ENCODE data around the gene NOL6.

The NOL6 gene

DNA sequence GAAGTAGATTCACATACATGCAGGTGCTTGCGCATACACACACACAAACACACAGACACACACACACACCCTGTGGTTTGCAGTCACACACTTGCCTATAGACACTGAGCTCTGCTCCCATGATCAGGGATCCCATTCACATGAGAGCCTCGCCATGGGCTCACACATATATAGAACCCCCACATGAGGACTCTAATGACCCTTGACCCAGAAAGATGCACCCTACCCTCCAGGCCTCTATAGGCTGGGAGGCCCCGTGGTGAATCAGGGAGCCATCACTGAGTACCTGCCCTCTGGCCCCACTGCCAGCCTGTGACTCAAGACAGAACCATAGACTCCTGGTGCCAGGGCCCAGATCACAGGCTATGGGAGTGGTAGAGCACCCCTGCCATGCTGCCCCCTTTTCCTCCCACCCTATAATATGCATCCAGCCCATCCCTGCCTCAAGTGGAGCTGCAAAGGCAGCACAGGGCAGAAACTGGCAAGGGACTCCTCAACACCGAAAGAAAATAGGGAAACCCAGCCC lies 23.0 kb downstream of the NOL6 start:
- no peak for DNase-seq (ENCODE audit: low read depth in 2 of 2)

DNA sequence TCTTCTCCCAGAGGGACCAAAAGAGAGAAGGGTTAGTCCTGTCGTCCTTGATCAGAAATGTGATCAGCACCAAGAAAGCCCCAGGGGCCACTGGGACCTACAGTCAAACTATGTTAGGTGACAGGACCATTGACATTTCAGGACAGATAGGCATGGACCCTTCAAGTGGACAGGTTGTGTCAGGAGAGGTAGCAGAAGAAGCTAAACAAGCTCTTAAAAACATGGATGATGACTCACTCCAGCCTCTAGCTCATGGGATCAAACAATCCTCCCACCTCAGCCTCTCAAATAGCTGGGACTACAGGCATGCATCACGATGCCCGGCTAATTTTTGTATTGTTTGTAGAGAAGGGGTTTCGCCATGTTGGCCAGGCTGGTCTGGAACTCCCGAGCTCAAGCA lies 24.0 kb downstream of the NOL6 start:
- no peak for DNase-seq (ENCODE audit: low read depth in 2 of 2)

DNA sequence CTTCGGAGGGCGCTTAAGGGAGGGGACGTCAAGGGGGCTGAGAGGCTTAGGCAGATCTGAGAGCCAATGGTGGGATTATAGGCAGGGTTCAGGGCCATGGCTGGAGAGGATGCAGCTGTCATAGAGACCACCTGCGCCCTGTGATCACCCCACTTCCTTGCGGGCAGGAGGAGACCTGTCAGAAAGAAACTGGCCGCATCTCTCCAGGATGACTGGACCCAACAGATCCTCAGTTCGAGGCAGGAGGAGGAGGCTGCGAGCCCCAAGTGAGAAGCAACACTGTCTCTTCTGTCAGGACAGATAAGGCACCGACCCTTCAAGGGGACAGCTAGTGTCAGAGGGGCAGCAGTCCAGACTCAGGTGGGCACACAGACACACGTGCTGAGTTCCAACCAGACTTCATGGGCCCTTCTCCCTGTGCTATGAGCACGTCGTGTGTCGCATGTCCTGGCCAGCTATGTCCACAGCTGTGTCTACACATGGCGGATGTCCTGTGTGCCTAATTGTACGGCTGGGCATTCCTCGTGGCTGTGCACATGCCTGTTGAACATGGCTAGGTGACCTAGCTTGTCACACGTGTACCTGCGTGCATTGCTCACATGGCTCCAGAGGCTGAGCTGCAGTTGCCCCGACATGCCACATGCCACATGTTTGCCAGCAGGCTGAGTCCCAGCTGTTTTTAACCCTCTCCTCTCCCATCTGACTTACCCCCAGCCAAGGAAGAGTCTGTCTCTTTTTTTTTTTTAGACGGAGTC lies 25.7 kb downstream of the NOL6 start:
- DNase-seq (ENCODE audit: low read depth in 2 of 2) = no peak

DNA sequence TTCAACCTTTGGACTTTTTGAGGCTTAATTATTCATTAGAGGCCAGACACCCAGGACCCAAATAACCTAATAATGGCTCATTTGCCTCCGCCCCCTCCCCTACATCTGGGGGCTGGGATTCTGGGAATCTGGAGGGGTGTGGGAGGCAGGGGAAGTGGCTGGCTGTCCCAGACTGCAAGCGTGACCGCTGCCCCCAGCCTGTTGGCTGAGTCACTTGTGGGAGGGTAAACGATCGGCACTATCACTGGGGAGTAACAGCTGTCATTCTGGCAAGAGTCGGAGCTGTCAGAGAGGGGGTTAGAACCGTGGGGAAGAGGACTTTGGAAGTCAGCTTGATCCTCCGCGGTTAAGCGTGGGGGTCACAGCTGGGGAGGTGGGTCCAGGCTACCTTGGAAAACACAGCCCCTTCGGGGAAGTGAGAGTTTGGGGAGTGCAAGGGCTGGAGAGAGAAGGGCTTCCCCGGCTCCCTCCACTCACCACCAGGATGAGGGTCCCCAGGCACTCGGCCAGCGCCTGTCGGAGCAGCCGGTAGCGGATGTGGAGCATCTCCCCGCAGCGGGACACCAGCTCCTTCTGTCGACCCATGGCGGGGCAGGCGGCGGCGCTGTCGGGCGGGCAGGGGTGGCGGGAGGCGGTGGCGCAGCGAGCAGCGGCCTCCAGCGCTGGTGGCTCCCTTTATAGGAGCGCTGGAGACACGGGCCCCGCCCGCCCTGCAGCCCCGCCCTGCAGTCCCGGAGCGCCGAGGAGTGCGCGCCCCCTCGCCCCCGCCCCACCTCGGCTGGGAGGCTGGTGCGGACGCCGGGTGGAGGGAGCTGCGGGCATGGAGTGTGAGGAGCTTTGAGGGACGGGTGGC lies 26.6 kb downstream of the NOL6 start, which contains the start of gene AQP3:
AQP3 (minus strand) TSS at position 648 of the 853 bp plus-strand sequence; CDS start at position 585, 63 bp downstream.
- DNase-seq (ENCODE audit: low read depth in 2 of 2) = peak; percentile 48 to 53

DNA sequence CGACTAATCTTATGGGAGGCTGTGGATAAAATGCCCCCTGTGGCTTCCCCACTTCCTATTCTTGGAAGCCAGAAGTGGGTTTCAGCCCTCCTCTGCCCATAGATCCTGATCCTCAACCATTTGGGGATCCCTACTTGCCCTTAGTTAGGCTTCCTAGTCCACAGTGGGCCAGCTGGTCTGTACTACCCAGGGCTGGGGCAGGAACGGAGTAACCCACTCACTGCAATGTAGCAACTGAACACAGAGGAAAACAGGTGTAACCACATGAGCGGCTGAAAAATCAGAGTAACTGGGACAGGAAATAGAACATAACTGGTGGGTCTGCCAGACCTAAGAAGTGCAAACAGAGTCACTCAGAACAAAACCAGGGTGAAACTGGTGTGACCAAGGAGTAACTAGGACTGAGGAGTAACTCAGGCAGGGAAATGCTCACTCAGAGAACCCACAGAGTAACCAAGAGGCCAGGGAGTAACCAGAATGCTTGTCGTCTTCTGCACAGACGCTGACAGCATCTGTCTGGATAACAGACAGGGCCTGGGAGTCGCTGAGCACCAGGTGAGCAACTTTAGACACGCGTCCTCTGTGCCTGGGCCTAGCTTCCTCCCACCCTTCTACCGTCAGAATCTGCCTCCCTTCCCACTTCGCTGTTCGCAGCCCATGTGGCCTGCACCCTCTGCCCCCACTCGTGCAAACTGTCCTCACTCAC lies 27.3 kb downstream of the NOL6 start:
- DNase-seq (ENCODE audit: low read depth in 2 of 2) = peak in 1 of 2 donors; percentile 13

DNA sequence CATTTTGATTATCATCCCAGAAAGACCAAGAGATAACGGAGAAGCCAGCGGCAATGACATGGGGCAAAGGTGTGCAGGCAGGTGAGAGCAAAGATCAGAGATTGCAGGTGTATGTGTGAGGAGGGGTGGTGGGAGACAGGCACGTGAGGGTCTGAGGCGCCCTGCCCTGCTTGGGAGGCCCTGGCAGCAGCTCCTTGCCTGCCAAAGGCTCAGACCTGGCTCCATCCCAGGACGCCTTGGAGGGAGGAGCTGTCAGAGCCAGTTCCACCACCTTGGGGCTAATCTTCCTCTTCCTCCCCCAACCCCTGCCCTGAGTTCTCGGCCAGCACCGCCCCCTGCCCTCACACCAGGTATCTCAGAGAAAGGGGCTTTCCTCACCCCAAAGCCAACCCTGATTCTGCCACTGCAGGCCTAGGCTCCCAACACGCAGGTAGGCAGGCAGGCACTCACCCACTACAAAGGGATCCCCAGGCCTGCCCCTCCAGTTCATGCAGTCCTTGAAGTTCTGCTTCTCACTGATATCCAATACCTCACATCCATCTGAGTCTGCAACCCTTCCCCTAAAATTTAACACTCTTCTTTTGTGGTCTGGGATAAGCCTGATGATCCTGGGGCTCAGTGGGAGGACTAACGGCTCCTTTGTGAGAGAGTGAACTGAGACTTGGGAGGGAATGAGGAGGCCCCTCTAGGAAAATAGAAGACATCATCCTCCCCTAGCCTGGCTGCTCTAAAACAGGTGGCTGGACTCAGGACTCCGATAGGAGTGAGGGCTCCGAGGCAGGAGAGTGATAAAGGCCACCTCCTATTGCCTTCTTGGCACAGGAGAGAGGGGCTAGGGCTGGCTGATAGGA lies 28.1 kb downstream of the NOL6 start:
- DNase-seq (ENCODE audit: low read depth in 2 of 2) = no peak

DNA sequence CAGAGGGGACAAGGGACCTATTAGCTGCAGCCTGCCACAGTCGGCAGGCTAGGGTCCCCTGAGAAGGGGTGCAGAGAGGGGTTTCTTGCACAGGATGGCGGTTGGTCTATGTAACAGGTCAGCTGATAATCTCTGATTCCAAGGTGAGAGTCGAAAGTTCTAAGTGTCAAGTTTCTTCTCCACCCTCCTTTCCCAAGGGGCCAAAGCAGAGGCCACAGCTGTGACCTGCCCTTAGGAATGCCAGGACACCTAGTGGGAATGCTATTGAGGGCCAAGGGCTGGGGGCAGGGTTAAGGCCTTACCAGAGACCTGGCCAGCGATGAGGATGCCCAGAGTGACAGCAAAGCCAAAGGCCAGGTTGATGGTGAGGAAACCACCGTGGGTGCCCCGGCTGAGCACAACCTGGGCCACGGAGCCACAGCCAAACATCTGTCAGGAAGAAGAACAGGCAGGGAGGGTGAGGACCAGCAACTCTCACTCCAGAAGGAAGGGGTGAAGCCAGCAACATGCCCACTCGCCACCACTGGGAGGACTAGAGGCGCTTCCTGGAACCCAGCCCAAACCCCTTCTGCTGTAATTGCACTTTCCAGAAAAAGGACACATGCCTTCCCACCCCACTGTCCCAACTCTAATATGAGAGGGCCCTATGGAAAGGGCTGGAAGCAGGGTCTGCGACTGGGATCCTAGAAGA lies 30.1 kb downstream of the NOL6 start:
- DNase-seq (ENCODE audit: low read depth in 2 of 2) = no peak

DNA sequence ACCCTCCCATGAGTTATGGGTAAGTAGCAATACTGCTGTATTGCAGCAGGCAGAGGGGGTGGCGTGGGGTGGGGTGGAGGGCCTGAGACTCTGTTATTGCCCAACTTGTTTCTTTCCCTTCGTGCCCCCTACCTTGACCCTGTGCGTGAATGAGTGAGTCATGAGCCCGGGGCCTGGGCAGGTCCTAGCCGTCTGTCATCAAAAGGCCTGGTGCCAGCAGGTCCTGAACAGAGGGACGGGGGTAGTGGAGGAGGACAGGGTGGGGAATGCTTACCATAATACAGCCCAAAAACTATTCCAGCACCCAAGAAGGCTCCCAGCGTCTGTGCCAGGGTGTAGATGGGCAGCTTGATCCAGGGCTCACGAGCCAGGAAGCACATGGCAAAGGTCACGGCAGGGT lies 30.7 kb downstream of the NOL6 start:
- no peak for DNase-seq (ENCODE audit: low read depth in 2 of 2)

DNA sequence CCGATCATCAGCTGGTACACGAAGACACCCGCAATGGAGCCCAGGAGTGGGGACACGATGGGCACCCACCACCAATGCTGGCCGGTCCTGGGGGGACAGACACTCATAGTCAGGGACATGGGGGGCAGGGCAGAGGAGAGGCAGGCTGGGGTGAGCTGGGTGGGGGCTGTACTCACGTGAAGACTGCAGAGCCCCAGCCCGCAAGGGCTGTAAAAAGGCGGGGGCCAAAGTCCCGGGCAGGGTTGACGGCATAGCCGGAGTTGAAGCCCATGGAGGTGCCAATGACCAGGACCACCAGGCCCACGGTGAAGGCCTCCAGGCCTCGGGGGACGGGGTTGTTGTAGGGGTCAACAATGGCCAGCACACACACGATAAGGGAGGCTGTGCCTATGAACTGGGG lies 31.6 kb downstream of the NOL6 start:
- no peak for DNase-seq (ENCODE audit: low read depth in 2 of 2)

DNA sequence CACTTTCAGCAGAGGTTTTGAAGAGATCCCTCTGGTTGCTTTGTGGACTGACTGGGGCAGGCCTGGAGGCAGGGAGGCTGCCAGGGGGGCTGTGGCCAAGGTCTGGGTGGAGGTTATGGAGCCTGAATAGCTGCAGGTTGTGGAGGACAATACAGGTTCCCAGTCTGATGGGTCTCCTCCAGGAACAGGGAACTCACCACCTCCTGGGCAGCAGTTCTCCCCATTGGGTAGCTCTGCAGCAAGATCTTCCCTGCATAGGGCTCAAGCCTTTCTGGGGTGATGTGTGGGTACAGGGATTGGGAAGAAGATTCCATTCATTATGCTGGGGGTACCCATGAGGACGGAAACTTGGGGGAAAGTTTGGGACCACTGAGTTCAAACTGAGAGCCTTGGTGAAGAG lies 33.1 kb downstream of the NOL6 start:
- no peak for DNase-seq (ENCODE audit: low read depth in 2 of 2)

DNA sequence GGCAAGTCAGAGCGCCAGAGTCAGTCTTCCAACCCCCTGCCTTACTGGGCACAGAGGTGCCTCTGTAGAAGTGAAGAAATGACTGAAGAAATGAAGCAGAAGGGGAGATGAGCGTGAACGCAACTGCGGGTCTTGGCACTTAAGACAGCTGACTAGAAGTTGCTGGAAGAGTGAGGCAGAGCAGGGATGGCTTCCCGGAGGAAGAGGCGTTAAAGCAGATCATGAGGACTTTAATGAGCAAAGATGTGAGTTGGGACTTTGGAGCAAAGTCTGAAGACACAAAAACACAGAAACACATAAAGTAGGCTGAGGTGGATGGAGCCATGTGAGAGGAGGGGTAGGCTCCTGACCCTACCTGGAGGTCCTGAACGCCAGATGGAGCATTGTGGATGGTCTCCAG lies 33.5 kb downstream of the NOL6 start:
- DNase-seq (ENCODE audit: low read depth in 2 of 2) = no peak

DNA sequence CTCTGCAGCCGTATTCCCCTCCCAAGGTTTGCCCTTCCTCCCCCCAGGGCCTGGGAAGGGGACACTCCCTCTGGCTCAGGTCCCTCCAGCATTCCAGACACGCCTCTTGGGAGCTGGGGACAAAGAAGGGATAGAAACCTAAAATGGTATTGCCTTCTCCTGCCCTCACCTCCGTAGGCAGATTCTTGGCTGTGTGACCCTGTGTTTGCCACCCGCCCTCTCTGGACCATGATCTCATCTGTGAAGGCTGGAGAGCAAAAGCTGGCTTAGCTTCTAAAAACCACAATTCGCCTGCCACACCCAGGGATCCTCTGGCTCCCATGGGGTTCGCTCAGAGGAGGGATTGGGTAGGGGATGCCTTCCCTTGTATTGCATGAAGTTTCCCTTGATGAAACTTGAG lies 34.0 kb downstream of the NOL6 start:
- DNase-seq (ENCODE audit: low read depth in 2 of 2) = no peak

DNA sequence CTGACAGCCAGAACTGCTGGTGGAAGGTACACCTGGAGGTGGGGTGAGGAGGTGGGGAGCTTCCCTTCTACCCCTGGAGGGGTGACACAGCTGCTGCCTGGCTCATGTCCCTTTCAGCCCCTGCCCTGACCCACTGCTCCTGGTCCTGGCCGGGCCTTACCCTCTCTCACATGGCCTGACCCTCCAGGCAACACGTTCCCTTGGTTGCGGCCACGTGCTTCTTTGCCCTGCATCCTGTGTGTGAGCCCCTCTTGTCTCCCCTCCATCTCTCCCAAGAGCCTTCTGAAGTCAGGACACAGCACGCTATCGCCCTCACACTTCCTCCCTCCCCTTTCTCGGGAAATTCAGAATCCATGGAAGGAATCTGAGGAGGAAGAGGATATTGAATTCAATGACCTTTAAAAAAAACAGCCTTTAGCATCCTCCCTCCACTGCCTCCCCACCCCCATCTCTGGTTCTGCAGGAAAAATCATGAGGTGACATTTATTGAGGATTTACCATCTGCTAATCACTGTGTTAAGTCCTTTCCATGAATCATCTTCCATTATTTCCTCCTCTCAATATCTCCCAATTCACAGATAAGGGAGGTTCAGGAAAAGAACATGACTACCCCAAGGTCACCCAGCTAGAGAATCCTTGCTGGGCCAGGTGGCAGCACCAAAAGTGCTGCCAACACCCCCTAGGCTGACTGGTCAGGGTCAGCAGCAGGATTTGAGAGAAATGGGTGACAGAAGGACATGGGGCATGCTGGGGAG lies 34.6 kb downstream of the NOL6 start:
- no peak for DNase-seq (ENCODE audit: low read depth in 2 of 2)

DNA sequence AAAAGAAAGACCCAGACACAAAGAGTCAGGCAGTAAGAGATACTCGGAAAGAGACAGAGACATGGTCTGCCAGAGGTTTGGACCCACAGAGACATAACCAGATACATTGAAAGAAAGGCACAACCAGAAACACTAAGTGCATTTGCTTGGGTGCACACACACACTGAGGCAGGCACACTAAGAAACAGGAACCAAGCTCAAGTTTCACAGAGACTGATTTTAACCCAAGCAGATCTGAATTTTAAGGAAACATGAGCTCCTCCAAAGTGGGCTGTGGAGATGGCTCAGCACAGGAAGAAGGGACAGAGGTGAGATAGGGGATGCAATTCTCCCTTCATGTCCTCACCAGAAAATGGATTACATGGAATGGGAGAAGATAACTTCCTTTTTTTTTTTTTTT lies 35.8 kb downstream of the NOL6 start:
- no peak for DNase-seq (ENCODE audit: low read depth in 2 of 2)

DNA sequence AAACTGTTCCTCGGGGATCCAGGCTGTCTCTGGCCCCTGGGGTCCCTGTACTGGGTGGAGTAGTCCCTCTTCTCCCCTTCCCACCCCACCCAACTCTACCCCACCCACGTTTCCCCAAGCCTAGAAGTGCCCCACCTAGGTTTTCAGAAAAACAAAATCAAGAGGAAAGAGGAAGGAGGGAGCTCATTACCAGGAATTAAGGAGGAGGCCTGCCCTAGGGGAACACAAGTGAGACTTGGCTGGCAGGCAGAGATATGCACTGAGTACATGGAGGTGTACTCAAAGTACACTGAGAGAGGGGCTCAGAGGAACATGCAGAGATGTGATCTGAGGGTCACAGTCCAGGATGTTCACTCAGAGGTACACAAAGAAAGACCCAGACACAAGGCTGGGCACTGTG lies 36.5 kb downstream of the NOL6 start:
- DNase-seq (ENCODE audit: low read depth in 2 of 2) = no peak

DNA sequence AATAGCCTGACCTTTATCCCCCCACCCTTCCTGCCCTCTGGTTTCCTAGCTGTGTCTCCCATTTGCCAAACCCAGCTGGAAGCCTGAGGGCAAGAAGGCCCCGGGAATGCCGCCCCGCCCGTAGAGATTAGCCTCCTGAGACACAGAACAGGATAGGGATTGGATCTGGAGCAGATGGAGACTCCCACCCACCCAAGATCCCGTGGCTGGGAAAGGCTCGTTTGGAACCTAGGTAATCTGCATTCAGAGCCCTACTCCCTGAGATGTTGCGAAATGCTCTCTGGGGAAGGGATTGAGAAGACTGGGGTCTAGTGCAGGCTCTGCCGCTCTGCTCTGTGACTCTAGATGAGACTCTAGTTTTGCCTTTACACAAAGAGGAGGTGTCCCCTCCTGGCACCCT lies 37.3 kb downstream of the NOL6 start:
- DNase-seq (ENCODE audit: low read depth in 2 of 2) = no peak

DNA sequence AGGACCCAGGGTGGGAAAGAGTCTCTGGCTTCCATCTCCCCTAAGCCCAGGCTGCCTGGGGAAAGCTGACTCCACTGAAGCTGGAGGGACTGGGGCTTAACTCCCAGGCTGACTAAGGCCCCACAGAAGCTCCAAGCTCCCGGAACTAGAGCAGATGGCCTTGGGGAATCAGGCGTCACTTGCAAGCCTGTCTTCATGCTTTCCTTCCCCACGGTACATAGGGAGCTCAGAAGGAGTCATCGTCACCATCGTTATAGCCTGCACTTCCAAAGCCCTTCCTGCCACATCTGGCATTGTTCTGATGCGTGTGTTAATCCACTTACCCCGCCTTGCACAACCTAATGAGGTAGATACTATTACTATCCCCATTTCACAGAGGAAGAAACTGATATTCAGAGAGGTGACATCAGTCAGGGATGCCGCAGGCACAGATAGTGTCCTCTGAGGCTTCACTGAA lies 37.9 kb downstream of the NOL6 start:
- DNase-seq (ENCODE audit: low read depth in 2 of 2) = no peak

DNA sequence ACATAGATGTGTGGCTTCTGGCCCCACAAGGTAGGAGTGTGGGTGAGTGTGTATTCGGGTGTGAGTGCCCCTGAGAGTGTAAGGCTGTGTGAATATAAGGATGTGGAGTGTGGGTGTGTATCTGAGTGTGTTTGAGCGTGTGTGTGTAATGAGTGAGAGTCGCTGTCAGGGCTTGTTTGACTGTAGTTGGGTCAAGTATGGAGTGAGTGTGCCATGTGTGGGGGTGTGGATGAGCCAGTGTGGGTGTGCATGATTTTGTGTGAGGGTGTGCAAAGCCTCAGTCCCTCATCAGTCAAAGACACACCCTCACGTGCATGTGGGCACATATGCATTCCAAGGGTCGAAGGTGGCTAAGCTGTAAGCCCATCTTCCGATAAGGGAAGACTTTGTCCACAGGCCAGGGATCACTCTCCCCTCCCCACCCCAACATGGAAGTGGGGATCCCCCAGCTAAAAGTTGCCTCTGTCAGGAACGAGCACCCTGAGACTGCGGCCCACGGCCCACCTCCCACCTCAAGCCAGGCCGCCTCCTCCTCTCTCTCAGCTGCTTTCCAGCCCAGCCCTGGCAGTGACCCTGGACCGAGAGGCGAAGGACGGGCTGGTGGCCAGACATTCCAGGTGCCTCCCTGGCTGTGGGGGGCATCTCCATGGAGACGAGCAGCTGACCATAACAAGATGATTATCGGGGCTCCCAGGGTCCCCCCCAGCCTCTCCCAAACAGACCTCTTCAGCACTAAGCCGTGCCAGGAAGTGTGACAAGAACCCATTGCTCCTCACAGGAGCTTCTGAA lies 39.2 kb downstream of the NOL6 start:
- DNase-seq (ENCODE audit: low read depth in 2 of 2) = no peak

DNA sequence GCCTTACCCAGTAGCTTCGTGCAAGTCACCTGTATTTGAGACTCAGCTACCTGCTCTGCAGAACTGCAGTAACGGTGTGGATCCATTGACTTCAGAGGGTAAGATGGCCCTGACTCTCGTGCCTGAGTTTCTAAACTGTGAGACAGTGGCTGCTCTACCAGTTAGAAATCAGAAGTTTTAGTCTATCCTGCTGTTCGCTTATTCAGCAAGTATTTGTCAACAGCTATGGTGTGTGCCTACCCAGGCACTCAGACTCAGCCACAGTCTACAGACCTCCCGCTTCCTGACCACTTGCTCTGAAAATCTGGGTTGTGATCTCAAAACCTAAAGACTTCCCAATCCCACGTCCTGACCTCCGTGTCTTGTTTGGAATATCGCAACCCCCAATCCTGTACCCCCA lies 39.9 kb downstream of the NOL6 start:
- no peak for DNase-seq (ENCODE audit: low read depth in 2 of 2)
